ENCODE measurements around the gene SI. TPM values are rescaled to one million over a fixed set of nuclear protein-coding genes. Genes with fewer than 3 reads are reported as not detected.

SI gene
- total RNA-seq, 1 experiment from 2014 or later, result not detected

DNA sequence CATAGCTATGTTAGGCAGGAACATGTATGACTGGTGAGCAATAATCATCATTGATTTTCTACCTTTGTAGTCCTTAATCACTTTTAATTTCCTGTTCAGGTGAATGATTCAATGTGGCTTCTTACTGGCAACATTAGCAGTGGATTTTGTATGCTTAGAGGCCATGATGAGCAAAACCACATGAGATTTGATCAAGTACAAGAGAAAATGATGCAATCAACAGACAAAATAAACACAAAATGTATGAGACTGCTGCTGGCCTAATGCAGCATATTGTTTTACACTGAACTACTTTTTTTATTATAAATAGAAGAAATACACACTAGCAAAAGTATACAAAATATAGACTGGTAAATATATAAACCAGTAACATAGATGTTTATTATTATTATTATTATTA is 47.5 kb upstream of the SI start:
- Histone ChIP-seq H3K27ac (ENCODE audit: insufficient read length, low read depth, low read length) (no peak overlapping the region), H3K4me1 (ENCODE audit: insufficient read depth, low read length) (no peaks in the 10 kb centered on the region), H3K14ac (ENCODE audit: insufficient read depth, low read length) (no peak overlapping the region), H2BK5ac (ENCODE audit: insufficient read length, low read length) (no peak overlapping the region), H4K8ac (replicated peaks; ENCODE audit: insufficient read length, low read depth, low read length) (no peak overlapping the region), H2AK5ac (ENCODE audit: insufficient read length, low read length) (no peak overlapping the region), H3K18ac (ENCODE audit: insufficient read length, low read depth, low read length) (no peak overlapping the region), H3K4me2 (ENCODE audit: insufficient read depth, insufficient read length, low read length) (no peak overlapping the region), H2BK15ac (ENCODE audit: low read depth, low read length) (no peak overlapping the region), H2AFZ (ENCODE audit: low read length) (no peak overlapping the region), H3T11ph (ENCODE audit: low read length) (no peak overlapping the region), H4K5ac (ENCODE audit: insufficient read length, low read depth, low read length) (no peak overlapping the region), H2BK12ac (ENCODE audit: insufficient read length, low read depth, low read length) (no peak overlapping the region), H3K79me2 (ENCODE audit: insufficient read depth, low read length) (no peaks in the 10 kb centered on the region), H2BK20ac (ENCODE audit: low read depth, low read length, poor library complexity, severe bottlenecking) (no peak overlapping the region), H3K4ac (ENCODE audit: low read depth, low read length) (no peak overlapping the region), H3K23me2 (ENCODE audit: insufficient read length, low read depth, low read length, poor library complexity, severe bottlenecking) (no peaks in the 10 kb centered on the region), H4K20me1 (ENCODE audit: control insufficient read depth, insufficient read depth, insufficient read length) (no peaks in the 10 kb centered on the region), H3K23ac (ENCODE audit: insufficient read length, low read depth, low read length) (no peak overlapping the region), H3K79me1 (ENCODE audit: insufficient read depth, low read depth, low read length, poor library complexity, severe bottlenecking) (no peaks in the 10 kb centered on the region), H3K27me3 (ENCODE audit: insufficient read depth, low read length) (no peaks in the 10 kb centered on the region), H3K9ac (ENCODE audit: extremely low read depth, insufficient read length, low read length) (no peak overlapping the region), H3K56ac (ENCODE audit: insufficient read length, low read depth, low read length) (no peak overlapping the region), H2BK120ac (ENCODE audit: low read depth, low read length, poor library complexity, severe bottlenecking) (no peak overlapping the region), H3K9me3 (ENCODE audit: control insufficient read depth, low read depth, low read length) (no peaks in the 10 kb centered on the region), H4K91ac (ENCODE audit: insufficient read length, low read depth, low read length) (no peak overlapping the region)
- Mint-ChIP-seq H3K4me1 (no peaks in the 10 kb centered on the region), H3K36me3 (ENCODE audit: insufficient read depth in 1 of 3, low read depth in 3 of 3) (peaks cover 0 to 4% (median 0%) of the 10 kb centered on the region in 3 experiments; a peak in 1 of 7 replicates), H3K27ac (no peak overlapping the region), H3K9me3 (peaks cover 0 to 6% of the 10 kb centered on the region in 2 experiments; a peak in 2 of 5 replicates), H3K4me3 (no peak overlapping the region), H3K27me3 (ENCODE audit: low read depth) (no peaks in the 10 kb centered on the region)
- no peak for DNase-seq
- TF ChIP-seq, protein P1, sequence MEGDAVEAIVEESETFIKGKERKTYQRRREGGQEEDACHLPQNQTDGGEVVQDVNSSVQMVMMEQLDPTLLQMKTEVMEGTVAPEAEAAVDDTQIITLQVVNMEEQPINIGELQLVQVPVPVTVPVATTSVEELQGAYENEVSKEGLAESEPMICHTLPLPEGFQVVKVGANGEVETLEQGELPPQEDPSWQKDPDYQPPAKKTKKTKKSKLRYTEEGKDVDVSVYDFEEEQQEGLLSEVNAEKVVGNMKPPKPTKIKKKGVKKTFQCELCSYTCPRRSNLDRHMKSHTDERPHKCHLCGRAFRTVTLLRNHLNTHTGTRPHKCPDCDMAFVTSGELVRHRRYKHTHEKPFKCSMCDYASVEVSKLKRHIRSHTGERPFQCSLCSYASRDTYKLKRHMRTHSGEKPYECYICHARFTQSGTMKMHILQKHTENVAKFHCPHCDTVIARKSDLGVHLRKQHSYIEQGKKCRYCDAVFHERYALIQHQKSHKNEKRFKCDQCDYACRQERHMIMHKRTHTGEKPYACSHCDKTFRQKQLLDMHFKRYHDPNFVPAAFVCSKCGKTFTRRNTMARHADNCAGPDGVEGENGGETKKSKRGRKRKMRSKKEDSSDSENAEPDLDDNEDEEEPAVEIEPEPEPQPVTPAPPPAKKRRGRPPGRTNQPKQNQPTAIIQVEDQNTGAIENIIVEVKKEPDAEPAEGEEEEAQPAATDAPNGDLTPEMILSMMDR (conservative IDR thresholded peaks at IDR 0.05), result no peak
